HG02970 (cell line): ENCODE data around the gene DNM2.

ENCODE experiments used
- ATAC-seq: cut with Tn5 transposase; IDR thresholded peaks from one replicate; pipeline ENCODE4 v1.9.1; 2021; ENCODE audit warnings: mild to moderate bottlenecking, moderate library complexity, moderate number of reproducible peaks; ENCODE audit not compliant: unreplicated experiment, low FRiP score

The DNM2 gene

GRCh38 chr19:10688545-10689280, 29.2 kb upstream of the DNM2 start:
- no peak for ATAC-seq

- ATAC-seq = no peak
Measured at GRCh38 chr19:10690341-10690781, 27.5 kb upstream of the DNM2 start.

- ATAC-seq = no peak
Measured at GRCh38 chr19:10691178-10691881, 26.5 kb upstream of the DNM2 start.

GRCh38 chr19:10691883-10692282, 26.0 kb upstream of the DNM2 start:
- no peak for ATAC-seq

- ATAC-seq = no peak
Measured at GRCh38 chr19:10692673-10693264, 25.1 kb upstream of the DNM2 start.

GRCh38 chr19:10694706-10695307, 23.1 kb upstream of the DNM2 start:
- no peak for ATAC-seq

- peak; percentile 77 for ATAC-seq
Measured at GRCh38 chr19:10695401-10696398, 22.2 kb upstream of the DNM2 start.

- no peak for ATAC-seq
Measured at GRCh38 chr19:10699650-10700335, 18.1 kb upstream of the DNM2 start.

- no peak for ATAC-seq
Measured at GRCh38 chr19:10701955-10702525, 15.8 kb upstream of the DNM2 start.

GRCh38 chr19:10706990-10707389, 10.9 kb upstream of the DNM2 start:
- ATAC-seq = no peak

- ATAC-seq = no peak
Measured at GRCh38 chr19:10707440-10707839, 10.4 kb upstream of the DNM2 start.

GRCh38 chr19:10708291-10708690, 9.6 kb upstream of the DNM2 start:
- ATAC-seq = no peak

GRCh38 chr19:10712045-10712444, 5.8 kb upstream of the DNM2 start:
- ATAC-seq = no peak

GRCh38 chr19:10712754-10713153, 5.1 kb upstream of the DNM2 start:
- no peak for ATAC-seq

GRCh38 chr19:10713317-10713716, 4.6 kb upstream of the DNM2 start:
- no peak for ATAC-seq

GRCh38 chr19:10717054-10717355, 874 bp upstream of the DNM2 start:
- no peak for ATAC-seq

- ATAC-seq = no peak
Measured at GRCh38 chr19:10718205-10719196, 622 bp downstream of the DNM2 start.

- no peak for ATAC-seq
Measured at GRCh38 chr19:10719466-10719961, 1.6 kb downstream of the DNM2 start.
